Thoracic aorta (tissue), 2 donors: ENCODE results near the gene MYCBP. TPM values are rescaled to one million over a fixed set of nuclear protein-coding genes. Genes with fewer than 3 reads are reported as not detected.
"Not testable (repeated sequence)": the region's sequence is repeated elsewhere in the genome, so short reads cannot be mapped to it uniquely, and the experiment has no call there.

ENCODE experiments used
- ATAC-seq: fragments of 150-250 bp; one replicate; pipeline ENCODE4 v1.8.0; 2017; ENCODE audit warnings: low read depth; ENCODE audit not compliant: insufficient number of reproducible peaks, low FRiP score
- DNase-seq: peaks from one replicate; pipeline ENCODE4 v3.0.0-alpha.2; 2020; ENCODE audit warnings: low spot score
- H3K27ac ChIP-seq, 2 donors: fragments of 200-600 bp; sonication (generic); 1 replicate in 1 of 2; 2 replicates in 1 of 2; pipeline ENCODE4 v1.5.1; 2016; ENCODE audit warnings: mild to moderate bottlenecking in 2 of 2, moderate library complexity in 2 of 2
- H3K27me3 ChIP-seq: fragments of 200-600 bp; sonication (generic); replicated peaks from 2 replicates; pipeline ENCODE4 v1.6.0; 2016; ENCODE audit warnings: mild to moderate bottlenecking; ENCODE audit not compliant: insufficient read depth
- H3K36me3 ChIP-seq: fragments of 200-600 bp; sonication (generic); one replicate; pipeline ENCODE4 v1.5.1; 2016
- H3K4me1 ChIP-seq, 2 donors: fragments of 200-600 bp; sonication (generic); 1 replicate in 1 of 2; 2 replicates in 1 of 2; pipeline versions ENCODE4 v1.5.1 to v1.6.0; 2016; ENCODE audit warnings: low read depth in 2 of 2, mild to moderate bottlenecking in 1 of 2; ENCODE audit not compliant: control insufficient read depth in 1 of 2
- H3K4me3 ChIP-seq: fragments of 200-600 bp; sonication (generic); 2 replicates; pipeline ENCODE4 v1.5.1; 2016; ENCODE audit warnings: mild to moderate bottlenecking
- H3K9me3 ChIP-seq: fragments of 200-600 bp; sonication (generic); 2 replicates; pipeline ENCODE4 v1.5.1; 2016
- total RNA-seq, 2 donors: library from RNA; depleted of rRNA; stranded (reverse); fragments of >200 nt; gene quantifications; one replicate each; pipeline versions ENCODE4 v1.1.0 to v1.2.3, GENCODE V29; 2016
- TF ChIP-seq, protein P1 (sequence below): fragments of 200-600 bp; sonication (generic); IDR thresholded peaks from one replicate; pipeline ENCODE4 v1.5.1; 2019; ENCODE audit warnings: antibody characterized with exemption

MYCBP gene
- total RNA-seq, 2 donors from 2014 or later, result 5.1 to 7.5 TPM

DNA sequence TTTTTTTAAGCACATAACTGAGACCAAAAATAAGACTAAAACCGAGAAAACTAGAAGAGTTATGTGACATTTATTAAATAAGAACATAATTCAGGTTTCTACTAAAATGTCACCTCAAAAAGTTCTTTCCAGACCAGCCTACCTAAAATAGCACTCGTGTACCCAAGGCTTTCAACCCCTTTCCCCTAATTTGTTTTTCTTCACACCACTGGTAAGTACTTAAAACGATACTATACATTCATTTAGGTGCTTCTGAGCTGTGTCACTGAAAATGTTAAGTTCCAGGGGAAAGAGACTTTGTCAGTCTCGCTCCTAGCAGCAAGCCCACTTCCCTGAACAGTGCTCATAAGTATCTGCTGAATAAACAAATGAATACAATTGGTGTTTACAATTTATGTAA, 20.4 kb downstream of the MYCBP start:
- Histone ChIP-seq H3K27ac (no peak overlapping the region), H3K4me1 (peaks cover 10 to 24% of the 10 kb centered on the region in 2 donors), H3K4me3 (no peak overlapping the region), H3K9me3 (no peaks in the 10 kb centered on the region), H3K36me3 (peaks cover 21% of the 10 kb centered on the region), H3K27me3 (no peaks in the 10 kb centered on the region)
- ATAC-seq, result no peak
- TF ChIP-seq, protein P1, sequence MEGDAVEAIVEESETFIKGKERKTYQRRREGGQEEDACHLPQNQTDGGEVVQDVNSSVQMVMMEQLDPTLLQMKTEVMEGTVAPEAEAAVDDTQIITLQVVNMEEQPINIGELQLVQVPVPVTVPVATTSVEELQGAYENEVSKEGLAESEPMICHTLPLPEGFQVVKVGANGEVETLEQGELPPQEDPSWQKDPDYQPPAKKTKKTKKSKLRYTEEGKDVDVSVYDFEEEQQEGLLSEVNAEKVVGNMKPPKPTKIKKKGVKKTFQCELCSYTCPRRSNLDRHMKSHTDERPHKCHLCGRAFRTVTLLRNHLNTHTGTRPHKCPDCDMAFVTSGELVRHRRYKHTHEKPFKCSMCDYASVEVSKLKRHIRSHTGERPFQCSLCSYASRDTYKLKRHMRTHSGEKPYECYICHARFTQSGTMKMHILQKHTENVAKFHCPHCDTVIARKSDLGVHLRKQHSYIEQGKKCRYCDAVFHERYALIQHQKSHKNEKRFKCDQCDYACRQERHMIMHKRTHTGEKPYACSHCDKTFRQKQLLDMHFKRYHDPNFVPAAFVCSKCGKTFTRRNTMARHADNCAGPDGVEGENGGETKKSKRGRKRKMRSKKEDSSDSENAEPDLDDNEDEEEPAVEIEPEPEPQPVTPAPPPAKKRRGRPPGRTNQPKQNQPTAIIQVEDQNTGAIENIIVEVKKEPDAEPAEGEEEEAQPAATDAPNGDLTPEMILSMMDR, result no peak
- no peak for DNase-seq

DNA sequence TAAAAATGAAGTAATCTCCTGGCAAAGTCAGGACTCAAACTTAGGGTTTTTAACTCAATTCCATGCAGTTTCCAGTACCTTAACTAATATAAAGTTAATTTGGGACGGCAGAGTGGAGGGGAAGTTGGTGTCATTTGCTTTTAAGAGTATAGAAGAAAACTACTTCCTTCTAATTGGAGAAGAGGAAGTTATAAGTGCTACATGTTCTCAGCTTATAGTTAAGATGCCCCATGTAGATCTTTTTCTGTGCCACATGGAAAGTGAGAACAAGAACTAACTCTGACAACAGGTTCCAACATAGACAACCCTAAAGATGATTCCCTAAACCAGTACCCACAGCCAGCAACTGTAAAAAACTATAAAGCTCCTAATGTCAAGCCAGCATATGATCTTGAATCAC, 25.1 kb downstream of the MYCBP start:
- Histone ChIP-seq H3K36me3 (peaks cover 22% of the 10 kb centered on the region), H3K9me3 (no peaks in the 10 kb centered on the region), H3K4me1 (peaks cover 0 to 3% of the 10 kb centered on the region in 2 donors), H3K27ac (no peak overlapping the region), H3K4me3 (no peak overlapping the region), H3K27me3 (no peaks in the 10 kb centered on the region)
- ATAC-seq, result no peak
- TF ChIP-seq, protein P1, result no peak
- DNase-seq, result no peak

DNA sequence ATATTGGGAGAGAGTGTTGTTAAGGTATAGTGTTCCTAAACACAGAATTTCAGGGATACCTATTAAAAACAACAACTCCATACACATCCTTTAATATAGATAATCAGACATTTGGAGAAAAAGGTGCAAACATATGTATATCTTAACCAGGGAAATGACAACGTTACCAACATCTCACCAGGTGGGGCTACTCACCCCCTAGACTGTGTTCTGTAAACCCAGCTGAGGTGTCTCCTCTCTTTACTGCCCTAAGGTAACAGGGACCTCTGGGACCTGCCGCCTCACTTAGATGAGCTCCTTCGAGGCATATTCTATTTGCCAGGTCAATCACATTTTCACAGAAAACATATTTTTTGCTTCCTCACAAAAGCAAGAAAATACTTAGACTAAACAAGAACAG, 26.9 kb downstream of the MYCBP start:
- no peaks in the 10 kb centered on the region for H3K4me1 ChIP-seq
- ATAC-seq, result no peak
- H3K9me3 ChIP-seq, result no peaks in the 10 kb centered on the region
- H3K27ac ChIP-seq, result no peak overlapping the region
- TF ChIP-seq, protein P1, result no peak
- H3K36me3 ChIP-seq, result peaks cover 22% of the 10 kb centered on the region
- no peak for DNase-seq
- no peaks in the 10 kb centered on the region for H3K27me3 ChIP-seq
- H3K4me3 ChIP-seq, result no peak overlapping the region

DNA sequence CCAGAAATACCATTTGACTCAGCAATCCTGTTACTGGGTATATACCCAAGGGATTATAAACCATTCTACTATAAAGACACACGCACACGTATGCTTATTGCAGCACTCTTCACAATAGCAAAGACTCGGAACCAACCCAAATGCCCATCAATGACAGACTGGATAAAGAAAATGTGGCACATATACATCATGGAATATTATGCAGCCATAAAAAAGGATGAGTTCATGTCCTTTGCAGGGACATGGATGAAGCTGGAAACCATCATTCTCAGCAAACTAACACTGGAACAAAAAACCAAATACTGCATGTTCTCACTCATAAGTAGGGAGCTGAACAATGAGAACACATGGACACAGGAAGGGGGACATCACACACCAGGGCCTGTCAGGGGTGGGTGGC, 28.1 kb downstream of the MYCBP start:
- H3K4me1 ChIP-seq, ATAC-seq, H3K27me3 ChIP-seq, DNase-seq, H3K27ac ChIP-seq, H3K4me3 ChIP-seq, H3K9me3 ChIP-seq: not testable (repeated sequence)
- peaks cover 22% of the 10 kb centered on the region for H3K36me3 ChIP-seq

DNA sequence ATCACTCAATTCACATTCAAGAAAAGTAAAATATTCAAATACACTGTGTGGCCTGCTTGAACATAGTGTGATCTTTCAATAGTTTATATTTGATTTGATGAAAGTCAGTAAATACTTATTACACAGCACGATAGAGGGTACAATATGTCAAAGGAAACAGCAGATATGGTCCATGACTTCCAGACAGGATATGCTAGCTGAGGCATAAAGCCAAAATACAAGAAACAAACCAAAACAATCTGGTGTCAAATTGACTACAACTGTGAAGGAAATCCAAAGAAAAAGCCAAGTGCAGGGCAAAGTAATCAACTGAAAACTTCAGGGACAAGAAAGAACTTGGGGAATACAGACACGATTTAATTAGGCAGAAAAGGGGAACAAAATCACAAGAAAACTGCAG, 32.9 kb downstream of the MYCBP start:
- Histone ChIP-seq H3K27ac (no peak overlapping the region), H3K36me3 (peaks cover 9% of the 10 kb centered on the region)

DNA sequence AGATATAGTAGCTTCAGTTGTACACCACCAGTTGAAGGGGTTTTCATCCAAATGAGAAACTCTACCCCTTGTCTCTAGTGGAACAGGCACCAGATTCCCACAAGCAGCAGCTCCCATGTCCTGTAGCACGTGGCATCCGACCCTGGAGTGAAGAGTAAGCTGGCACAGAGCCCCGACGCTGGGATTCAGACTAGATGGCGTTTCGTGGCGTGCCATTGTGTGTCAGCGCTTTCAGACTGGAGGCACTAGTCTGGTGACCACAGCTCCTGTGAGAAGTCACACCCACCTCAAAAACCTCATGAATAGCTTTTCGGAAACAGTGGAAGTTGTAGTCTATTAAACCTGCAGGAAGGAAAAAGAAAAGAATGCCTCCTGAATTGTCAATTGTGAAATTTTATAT, 33.8 kb downstream of the MYCBP start:
- TF ChIP-seq, protein P1, result no peak
- H3K27me3 ChIP-seq, result no peaks in the 10 kb centered on the region
- no peak overlapping the region for H3K4me3 ChIP-seq
- DNase-seq, result no peak
- ATAC-seq, result no peak
- H3K9me3 ChIP-seq, result no peaks in the 10 kb centered on the region
- no peaks in the 10 kb centered on the region for H3K4me1 ChIP-seq
- no peak overlapping the region for H3K27ac ChIP-seq
- H3K36me3 ChIP-seq, result peaks cover 3% of the 10 kb centered on the region

More for the DNA sequence above, 32.9 kb downstream of the MYCBP start:
- H3K4me1 ChIP-seq, result no peaks in the 10 kb centered on the region
- H3K27me3 ChIP-seq, result no peaks in the 10 kb centered on the region
- no peaks in the 10 kb centered on the region for H3K9me3 ChIP-seq
- DNase-seq, result no peak
- no peak for ATAC-seq
- no peak overlapping the region for H3K4me3 ChIP-seq
- TF ChIP-seq, protein P1, result no peak

DNA sequence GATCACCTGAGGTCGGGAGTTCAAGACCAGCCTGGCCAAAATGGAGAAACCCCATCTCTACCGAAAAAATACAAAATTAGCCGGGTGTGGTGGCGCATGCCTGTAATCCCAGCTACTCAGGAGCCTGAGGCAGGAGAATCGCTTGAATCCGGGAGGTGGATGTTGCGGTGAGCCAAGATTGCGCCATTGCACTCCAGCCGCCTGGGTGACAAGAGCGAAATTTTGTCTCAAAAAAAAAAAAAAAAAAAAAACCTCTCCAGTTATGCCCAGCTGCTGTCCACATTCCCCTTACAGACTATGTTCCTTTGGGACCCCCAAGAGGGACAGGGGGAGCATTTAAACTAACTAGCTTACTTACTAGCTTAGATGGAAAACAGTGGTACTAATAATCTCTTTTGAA, 36.8 kb downstream of the MYCBP start:
- H3K36me3 ChIP-seq, H3K4me1 ChIP-seq, H3K9me3 ChIP-seq, H3K27ac ChIP-seq, H3K27me3 ChIP-seq, ATAC-seq, H3K4me3 ChIP-seq, DNase-seq: not testable (repeated sequence)
